LNCaP clone FGC (cell line): ENCODE results near the gene GRAP2.

Source experiments
- DNase-seq: peaks from one replicate; pipeline ENCODE4 v3.0.0-alpha.2; 2011; ENCODE audit warnings: low read depth
- H3K4me3 ChIP-seq: 2 replicates; pipeline ENCODE4 v1.5.1; 2011; ENCODE audit warnings: mild to moderate bottlenecking, low read depth, low read length, control low read depth
- TF ChIP-seq, protein P1 (sequence below): IDR thresholded peaks from 2 replicates; pipeline ENCODE4 v1.5.1; 2012; ENCODE audit warnings: mild to moderate bottlenecking; ENCODE audit not compliant: control insufficient read depth, insufficient read depth; ENCODE audit errors: extremely low read depth

Gene GRAP2

GRCh38 chr22:39979048-39979447 is 78.2 kb downstream of the GRAP2 start:
- no peak overlapping the region for H3K4me3 ChIP-seq
- TF ChIP-seq, protein P1, sequence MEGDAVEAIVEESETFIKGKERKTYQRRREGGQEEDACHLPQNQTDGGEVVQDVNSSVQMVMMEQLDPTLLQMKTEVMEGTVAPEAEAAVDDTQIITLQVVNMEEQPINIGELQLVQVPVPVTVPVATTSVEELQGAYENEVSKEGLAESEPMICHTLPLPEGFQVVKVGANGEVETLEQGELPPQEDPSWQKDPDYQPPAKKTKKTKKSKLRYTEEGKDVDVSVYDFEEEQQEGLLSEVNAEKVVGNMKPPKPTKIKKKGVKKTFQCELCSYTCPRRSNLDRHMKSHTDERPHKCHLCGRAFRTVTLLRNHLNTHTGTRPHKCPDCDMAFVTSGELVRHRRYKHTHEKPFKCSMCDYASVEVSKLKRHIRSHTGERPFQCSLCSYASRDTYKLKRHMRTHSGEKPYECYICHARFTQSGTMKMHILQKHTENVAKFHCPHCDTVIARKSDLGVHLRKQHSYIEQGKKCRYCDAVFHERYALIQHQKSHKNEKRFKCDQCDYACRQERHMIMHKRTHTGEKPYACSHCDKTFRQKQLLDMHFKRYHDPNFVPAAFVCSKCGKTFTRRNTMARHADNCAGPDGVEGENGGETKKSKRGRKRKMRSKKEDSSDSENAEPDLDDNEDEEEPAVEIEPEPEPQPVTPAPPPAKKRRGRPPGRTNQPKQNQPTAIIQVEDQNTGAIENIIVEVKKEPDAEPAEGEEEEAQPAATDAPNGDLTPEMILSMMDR: no peak
- no peak for DNase-seq

DNA sequence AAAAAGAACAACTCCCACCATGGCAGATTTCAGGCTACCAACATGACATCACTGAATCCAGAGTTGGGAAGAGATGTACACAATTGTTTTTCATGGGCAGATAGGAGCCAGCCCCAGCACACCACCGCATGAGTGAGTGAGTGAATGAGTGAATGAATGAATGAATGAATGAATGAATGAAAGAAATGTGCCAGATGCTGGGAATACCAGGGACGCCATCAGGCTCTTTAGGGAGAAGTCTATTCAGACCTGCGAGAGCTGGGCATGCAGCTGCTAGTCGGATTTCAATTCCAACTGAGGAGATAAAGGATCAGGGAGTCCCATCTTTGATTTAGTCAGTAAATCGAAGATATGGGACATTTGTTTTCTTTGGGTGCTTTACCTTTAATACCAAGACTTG is 78.6 kb downstream of the GRAP2 start:
- TF ChIP-seq, protein P1: no peak
- H3K4me3 ChIP-seq: no peak overlapping the region

DNA sequence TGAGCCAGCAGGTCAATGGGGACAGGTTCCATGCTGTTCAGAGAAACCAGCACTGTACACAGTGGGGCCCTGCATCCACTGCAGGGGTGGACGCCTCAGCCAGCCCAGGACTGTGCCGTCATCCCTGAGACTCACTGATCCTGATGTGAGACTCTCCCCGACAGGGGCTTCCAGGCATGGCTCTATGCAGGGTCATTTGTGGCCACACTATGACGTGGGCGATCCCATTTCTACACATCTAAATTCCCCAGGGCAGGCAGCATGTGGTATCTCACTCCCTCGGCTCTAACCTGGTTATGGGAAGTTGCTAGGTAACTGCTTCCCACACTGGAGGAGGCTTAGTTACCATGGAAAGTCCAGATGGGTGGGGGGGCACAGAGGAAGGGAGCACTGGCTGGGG is 79.7 kb downstream of the GRAP2 start:
- TF ChIP-seq, protein P1: no peak
- DNase-seq: no peak
- H3K4me3 ChIP-seq: no peak overlapping the region

More for the DNA sequence above, 78.6 kb downstream of the GRAP2 start:
- no peak for DNase-seq

GRCh38 chr22:39983346-39983745 is 82.5 kb downstream of the GRAP2 start:
- no peak for DNase-seq
- H3K4me3 ChIP-seq: no peak overlapping the region
- TF ChIP-seq, protein P1: no peak

- no peak for DNase-seq
- TF ChIP-seq, protein P1: no peak
- no peak overlapping the region for H3K4me3 ChIP-seq
Measured at GRCh38 chr22:39984006-39984405, 83.1 kb downstream of the GRAP2 start.

DNA sequence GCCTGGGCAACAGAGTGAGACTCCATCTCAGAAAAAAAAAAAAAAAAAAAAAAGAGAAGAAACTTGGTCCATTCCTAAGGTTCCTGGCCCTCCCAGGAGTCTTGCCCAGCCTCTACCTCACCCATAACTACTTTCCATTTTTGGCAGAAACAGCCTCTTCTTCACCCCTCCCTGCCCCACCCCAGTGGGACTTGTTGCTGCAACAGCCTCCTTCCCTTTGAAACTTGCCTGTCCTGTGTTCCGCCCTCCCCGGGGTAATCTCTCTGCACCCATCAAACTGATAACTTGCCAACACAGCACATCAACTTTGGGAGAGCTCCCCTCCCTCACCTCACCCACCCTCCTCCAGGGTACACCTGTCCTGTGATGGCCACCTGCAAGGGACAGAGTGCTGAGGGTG is 83.9 kb downstream of the GRAP2 start:
- no peak for DNase-seq
- no peak overlapping the region for H3K4me3 ChIP-seq
- TF ChIP-seq, protein P1: no peak

GRCh38 chr22:39985383-39986035 is 84.6 kb downstream of the GRAP2 start:
- TF ChIP-seq, protein P1: no peak
- no peak overlapping the region for H3K4me3 ChIP-seq
- DNase-seq: no peak
